AG10803 (cell line): Measurements from ENCODE around the gene ITPRID2.
A peak's percentile ranks its signal among the peaks of the same experiment; 100 is the strongest.

Source experiments
- DNase-seq: peaks from one replicate; pipeline ENCODE4 v3.0.0; 2010; ENCODE audit warnings: low read depth
- H3K4me3 ChIP-seq: 2 replicates; pipeline ENCODE4 v1.5.1; 2011; ENCODE audit warnings: mild to moderate bottlenecking, low read length, control low read depth
- CTCF ChIP-seq: conservative IDR thresholded peaks from 2 replicates; pipeline ENCODE4 v1.5.1; 2011; ENCODE audit warnings: mild to moderate bottlenecking, low read length, control low read depth, inconsistent platforms

Gene ITPRID2

GRCh38 chr2:181900007-181900651 lies 8.6 kb downstream of the ITPRID2 start:
- no peak overlapping the region for H3K4me3 ChIP-seq
- no peak for DNase-seq
- no peak for TF ChIP-seq CTCF

- no peak for TF ChIP-seq CTCF
- H3K4me3 ChIP-seq: no peak overlapping the region
- no peak for DNase-seq
These were observed 11.1 kb downstream of the ITPRID2 start for GRCh38 chr2:181902625-181903024.

- peak; percentile 66 for TF ChIP-seq CTCF
- peak; percentile 25 for DNase-seq
- no peak overlapping the region for H3K4me3 ChIP-seq
These were observed 12.6 kb downstream of the ITPRID2 start for GRCh38 chr2:181904022-181904632.

- no peak overlapping the region for H3K4me3 ChIP-seq
- TF ChIP-seq CTCF: no peak
- no peak for DNase-seq
These were observed 15.5 kb downstream of the ITPRID2 start for GRCh38 chr2:181907057-181907456.

- no peak for TF ChIP-seq CTCF
- no peak for DNase-seq
- H3K4me3 ChIP-seq: no peak overlapping the region
These were observed 16.1 kb downstream of the ITPRID2 start for GRCh38 chr2:181907635-181908034.

- no peak for TF ChIP-seq CTCF
- H3K4me3 ChIP-seq: no peak overlapping the region
- no peak for DNase-seq
These were observed 18.7 kb downstream of the ITPRID2 start for GRCh38 chr2:181910028-181910831.
